ENCODE results near the gene ZBTB32.
"Not testable (repeated sequence)": the region's sequence is repeated elsewhere in the genome, so short reads cannot be mapped to it uniquely, and the experiment has no call there.

ZBTB32 gene, protein sequence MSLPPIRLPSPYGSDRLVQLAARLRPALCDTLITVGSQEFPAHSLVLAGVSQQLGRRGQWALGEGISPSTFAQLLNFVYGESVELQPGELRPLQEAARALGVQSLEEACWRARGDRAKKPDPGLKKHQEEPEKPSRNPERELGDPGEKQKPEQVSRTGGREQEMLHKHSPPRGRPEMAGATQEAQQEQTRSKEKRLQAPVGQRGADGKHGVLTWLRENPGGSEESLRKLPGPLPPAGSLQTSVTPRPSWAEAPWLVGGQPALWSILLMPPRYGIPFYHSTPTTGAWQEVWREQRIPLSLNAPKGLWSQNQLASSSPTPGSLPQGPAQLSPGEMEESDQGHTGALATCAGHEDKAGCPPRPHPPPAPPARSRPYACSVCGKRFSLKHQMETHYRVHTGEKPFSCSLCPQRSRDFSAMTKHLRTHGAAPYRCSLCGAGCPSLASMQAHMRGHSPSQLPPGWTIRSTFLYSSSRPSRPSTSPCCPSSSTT

DNA sequence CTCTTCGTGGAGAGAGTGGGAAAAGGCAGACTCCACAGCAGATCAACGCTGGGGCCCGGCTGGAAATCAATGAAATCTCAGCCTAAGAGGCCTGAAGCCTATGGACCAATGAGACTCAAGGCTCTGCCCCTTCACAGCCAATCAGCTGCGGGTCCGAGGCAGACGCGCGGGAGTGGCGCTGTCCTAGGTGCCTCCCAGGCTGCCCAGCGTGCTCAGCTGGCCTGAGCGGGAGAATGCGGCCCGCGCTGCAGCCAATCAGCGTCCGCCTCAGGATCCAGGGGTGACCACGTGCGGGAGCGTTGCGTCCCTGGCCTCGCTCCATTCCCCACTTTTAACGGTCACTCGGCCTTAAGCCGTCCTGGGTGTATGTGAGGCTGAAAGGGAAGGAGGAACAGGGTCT is at the start of gene ZBTB32:
Gene ZBTB32 (plus strand): TSS at position 341 of the 400 bp plus-strand sequence. CDS start 10,069 bp downstream, outside the sequence.
- DNase-seq (ENCODE audit: low read depth in 2 of 2) = peak; percentile 60 to 75
- no peak within 1 kb of the TSS for H3K4me3 ChIP-seq (replicated peaks in 1 of 2; ENCODE audit: low read depth in 2 of 2, low read length in 2 of 2)
- TF ChIP-seq, protein P1, sequence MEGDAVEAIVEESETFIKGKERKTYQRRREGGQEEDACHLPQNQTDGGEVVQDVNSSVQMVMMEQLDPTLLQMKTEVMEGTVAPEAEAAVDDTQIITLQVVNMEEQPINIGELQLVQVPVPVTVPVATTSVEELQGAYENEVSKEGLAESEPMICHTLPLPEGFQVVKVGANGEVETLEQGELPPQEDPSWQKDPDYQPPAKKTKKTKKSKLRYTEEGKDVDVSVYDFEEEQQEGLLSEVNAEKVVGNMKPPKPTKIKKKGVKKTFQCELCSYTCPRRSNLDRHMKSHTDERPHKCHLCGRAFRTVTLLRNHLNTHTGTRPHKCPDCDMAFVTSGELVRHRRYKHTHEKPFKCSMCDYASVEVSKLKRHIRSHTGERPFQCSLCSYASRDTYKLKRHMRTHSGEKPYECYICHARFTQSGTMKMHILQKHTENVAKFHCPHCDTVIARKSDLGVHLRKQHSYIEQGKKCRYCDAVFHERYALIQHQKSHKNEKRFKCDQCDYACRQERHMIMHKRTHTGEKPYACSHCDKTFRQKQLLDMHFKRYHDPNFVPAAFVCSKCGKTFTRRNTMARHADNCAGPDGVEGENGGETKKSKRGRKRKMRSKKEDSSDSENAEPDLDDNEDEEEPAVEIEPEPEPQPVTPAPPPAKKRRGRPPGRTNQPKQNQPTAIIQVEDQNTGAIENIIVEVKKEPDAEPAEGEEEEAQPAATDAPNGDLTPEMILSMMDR (IDR thresholded peaks at IDR 0.05; ENCODE audit: low read depth, low read length) = no peak

DNA sequence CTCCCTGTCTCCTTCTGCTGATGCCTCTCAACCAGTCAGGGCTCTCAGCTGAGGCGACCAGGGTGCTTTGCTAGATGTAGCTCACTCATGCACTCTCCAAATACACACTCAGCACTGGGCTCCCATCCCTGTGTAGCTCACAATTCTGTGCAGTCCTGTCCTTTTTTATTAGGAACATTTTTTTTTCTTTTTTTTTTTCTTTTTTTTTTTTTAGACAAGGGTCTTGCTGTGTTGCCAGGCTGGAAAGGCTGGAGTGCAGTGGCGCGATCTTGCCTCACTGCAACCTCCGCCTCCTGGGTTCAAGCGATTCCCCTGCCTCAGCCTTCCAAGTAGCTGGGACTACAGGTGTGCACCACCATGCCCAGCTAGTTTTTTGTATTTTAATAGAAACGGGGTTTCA is 49.5 kb upstream of the ZBTB32 start:
- not testable (repeated sequence) for H3K4me3 ChIP-seq (replicated peaks in 1 of 2; ENCODE audit: low read depth in 2 of 2, low read length in 2 of 2); DNase-seq (ENCODE audit: low read depth in 2 of 2)

DNA sequence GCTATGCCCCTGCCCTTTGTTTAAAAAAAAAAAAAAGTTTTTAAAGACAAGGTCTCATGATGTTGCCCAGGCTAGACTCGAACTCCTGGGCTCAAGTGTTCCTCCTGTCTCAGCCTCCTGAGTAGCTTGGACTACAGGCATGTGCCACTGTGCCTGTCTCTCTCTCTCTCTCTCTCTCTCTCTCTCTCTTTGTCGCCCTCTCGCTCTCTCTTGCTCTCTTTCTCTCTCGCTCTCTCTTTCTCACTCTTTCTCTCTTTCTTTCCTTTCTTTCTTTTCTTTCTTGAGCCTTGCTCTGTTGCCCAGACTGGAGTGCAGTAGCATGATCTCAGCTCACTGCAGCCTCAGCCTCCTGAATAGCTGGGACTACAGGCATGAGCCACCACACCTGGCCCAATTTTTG is 48.8 kb upstream of the ZBTB32 start:
- TF ChIP-seq, protein P1 (IDR thresholded peaks at IDR 0.05; ENCODE audit: low read depth, low read length) = no peak
- no peak for DNase-seq (ENCODE audit: low read depth in 2 of 2)
- no peak overlapping the region for H3K4me3 ChIP-seq (replicated peaks in 1 of 2; ENCODE audit: low read depth in 2 of 2, low read length in 2 of 2)

DNA sequence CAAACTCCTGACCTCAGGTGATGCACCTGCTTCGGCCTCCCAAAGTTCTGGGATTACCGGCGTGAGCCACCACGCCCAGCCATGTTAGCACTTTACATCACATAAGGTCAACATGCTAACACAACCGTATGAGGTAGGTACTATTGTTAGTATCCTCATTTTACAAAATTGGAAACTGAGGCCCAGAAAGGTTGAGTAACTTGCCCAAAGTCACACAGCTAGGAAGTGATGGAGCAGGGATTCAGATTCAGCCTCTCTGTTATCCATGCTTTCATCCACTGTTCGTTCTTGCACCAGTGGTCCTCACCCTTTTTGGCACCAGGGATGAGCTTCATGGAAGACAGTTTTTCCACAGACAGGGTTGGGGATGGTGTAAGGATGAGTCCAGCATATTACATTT is 47.7 kb upstream of the ZBTB32 start:
- DNase-seq (ENCODE audit: low read depth in 2 of 2) = no peak
- no peak overlapping the region for H3K4me3 ChIP-seq (replicated peaks in 1 of 2; ENCODE audit: low read depth in 2 of 2, low read length in 2 of 2)
- TF ChIP-seq, protein P1 (IDR thresholded peaks at IDR 0.05; ENCODE audit: low read depth, low read length) = no peak

DNA sequence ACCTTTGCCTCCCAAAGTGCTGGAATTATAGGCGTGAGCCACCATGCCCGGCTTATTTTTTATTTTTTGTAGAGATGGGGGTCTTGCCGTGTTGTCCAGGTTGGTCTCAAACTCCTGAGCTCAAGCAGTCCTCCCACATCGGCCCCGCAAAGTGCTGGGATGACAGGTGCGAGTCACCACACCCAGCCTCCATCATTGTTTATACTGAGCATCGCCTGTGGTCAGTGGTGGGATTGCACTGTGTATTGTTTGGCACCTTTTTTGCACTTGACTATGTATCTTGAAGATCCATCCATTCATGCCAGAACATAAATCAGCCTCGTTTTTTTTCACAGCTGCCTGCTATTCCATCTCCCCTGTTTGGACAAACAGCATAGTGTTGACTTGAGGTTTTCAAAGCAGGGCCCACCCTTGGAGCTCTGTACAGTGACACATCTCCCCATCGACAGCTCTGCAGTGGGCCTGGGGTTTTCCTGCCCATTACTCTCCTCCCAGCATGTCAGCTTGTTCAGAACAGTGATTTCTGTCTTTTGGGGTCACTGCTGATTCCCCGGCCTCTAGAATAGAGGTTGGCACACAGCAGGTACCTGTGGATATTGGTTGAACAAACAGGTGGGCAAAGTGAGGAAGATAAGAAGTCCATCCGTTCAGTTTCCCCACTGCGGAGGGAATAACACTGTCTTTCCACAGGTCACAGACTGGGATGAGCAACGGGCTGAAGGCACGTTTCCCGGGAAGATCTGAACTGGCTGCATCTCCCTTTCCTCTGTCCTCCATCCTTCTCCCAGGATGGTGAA is 46.3 kb upstream of the ZBTB32 start:
- no peak for DNase-seq (ENCODE audit: low read depth in 2 of 2)
- no peak overlapping the region for H3K4me3 ChIP-seq (replicated peaks in 1 of 2; ENCODE audit: low read depth in 2 of 2, low read length in 2 of 2)
- TF ChIP-seq, protein P1 (IDR thresholded peaks at IDR 0.05; ENCODE audit: low read depth, low read length) = peak; percentile 13

DNA sequence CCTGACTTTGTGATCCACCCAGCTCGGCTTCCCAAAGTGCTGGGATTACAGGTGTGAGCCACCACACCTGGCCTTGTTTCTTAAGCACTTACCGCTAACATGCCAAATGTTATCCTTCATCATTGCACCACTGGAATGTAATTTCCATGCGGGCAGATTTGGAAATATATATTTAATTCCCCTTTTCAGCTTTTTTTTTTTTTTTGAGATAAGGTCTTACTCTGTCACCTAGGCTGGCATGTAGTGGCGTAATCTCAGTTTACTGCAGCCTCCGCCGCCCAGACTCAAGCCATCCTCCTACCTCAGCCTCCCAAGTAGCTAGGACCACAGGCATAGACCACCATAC is 42.4 kb upstream of the ZBTB32 start:
- no peak overlapping the region for H3K4me3 ChIP-seq (replicated peaks in 1 of 2; ENCODE audit: low read depth in 2 of 2, low read length in 2 of 2)
- no peak for DNase-seq (ENCODE audit: low read depth in 2 of 2)
- TF ChIP-seq, protein P1 (IDR thresholded peaks at IDR 0.05; ENCODE audit: low read depth, low read length) = no peak

DNA sequence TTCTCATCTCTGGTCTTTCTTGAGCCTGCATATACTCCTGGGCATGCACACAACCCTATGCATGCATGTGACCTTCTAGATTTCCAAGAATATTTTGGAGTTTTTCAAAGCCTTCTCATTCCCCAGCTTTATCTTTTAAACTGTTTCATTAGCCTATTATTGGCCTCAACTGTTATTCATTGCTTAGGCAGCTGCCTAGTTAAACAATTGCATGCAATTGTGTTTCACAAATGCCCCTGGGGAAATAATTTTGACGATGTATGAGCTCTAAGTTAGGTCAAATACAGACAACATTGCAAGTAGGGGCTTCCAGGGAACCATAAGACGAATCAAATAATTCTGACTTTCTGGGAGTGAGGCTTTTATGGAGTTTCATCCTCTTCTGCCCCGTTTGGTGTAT is 40.4 kb upstream of the ZBTB32 start:
- TF ChIP-seq, protein P1 (IDR thresholded peaks at IDR 0.05; ENCODE audit: low read depth, low read length) = no peak
- no peak overlapping the region for H3K4me3 ChIP-seq (replicated peaks in 1 of 2; ENCODE audit: low read depth in 2 of 2, low read length in 2 of 2)
- DNase-seq (ENCODE audit: low read depth in 2 of 2) = no peak
